K562 (cell line): ENCODE results near the gene PCDH9. TPM values are rescaled to one million over a fixed set of nuclear protein-coding genes. Genes with fewer than 3 reads are reported as not detected.
A peak's percentile ranks its signal among the peaks of the same experiment; 100 is the strongest.

Source experiments
- ATAC-seq: fragments of 200-7000 bp; cut with Tn5 transposase; 3 replicates; pipeline ENCODE4 v1.9.1; 2020; ENCODE audit warnings: moderate library complexity
- BruUV-seq: library from RNA; stranded (reverse); fragments of 400-500 nt; replicated peaks from 2 replicates; lab custom pipeline; 2021; lab: Mats Ljungman, UMichigan
- CTCF ChIA-PET: fragments of 300-600 bp; formaldehyde crosslinking; extraction: SDS; loops from one replicate; lab custom pipeline; 2021; ENCODE audit warnings: low intra/inter-chr PET ratio; lab: Yijun Ruan, JAX
- POLR2A ChIA-PET: fragments of 300-600, 350-650 bp; sonication (Branson Sonifier 250); formaldehyde crosslinking; extraction: SDS; loops from one replicate; lab custom pipeline; 2021; ENCODE audit warnings: antibody characterized with exemption, inconsistent platforms; lab: Yijun Ruan, JAX
- DNase-seq, 4 experiments: peaks; one replicate each; pipeline versions ENCODE4 v3.0.0 to v3.0.0-alpha.2; 2011 to 2018; ENCODE audit warnings: low spot score in 3 of 4, mixed read lengths in 3 of 4; ENCODE audit errors: extremely low read depth in 1 of 4
- FAIRE-seq: peaks from 2 replicates; lab custom pipeline; 2011; peaks lifted over from hg19 to GRCh38; lab: Jason Lieb, UNC
- H2AFZ ChIP-seq: 2 replicates; pipeline ENCODE4 v1.6.0; 2011; ENCODE audit warnings: low read depth, low read length, control low read depth, inconsistent platforms
- H3K27ac ChIP-seq: fragments of 200-600 bp; 3 replicates; pipeline ENCODE4 v1.8.0; 2011; ENCODE audit warnings: low read depth, mild to moderate bottlenecking, control low read depth, inconsistent platforms, low read length, moderate library complexity, mixed read lengths; ENCODE audit errors: extremely low read depth
- H3K27me3 ChIP-seq, 2 experiments: fragments of 300-600 bp in 1 of 2; 2 replicates in 1 of 2; 3 replicates in 1 of 2; pipeline versions ENCODE4 v1.6.0 to v1.8.0; 2011; ENCODE audit warnings: inconsistent platforms in 2 of 2, low read length in 2 of 2, mild to moderate bottlenecking in 1 of 2, mixed read lengths in 1 of 2, moderate library complexity in 1 of 2; ENCODE audit not compliant: control insufficient read depth in 2 of 2, insufficient read depth in 2 of 2
- H3K36me3 ChIP-seq: fragments of 300-600 bp; 3 replicates; pipeline ENCODE4 v1.8.0; 2011; ENCODE audit warnings: mild to moderate bottlenecking, low read length, inconsistent platforms; ENCODE audit not compliant: control insufficient read depth, insufficient read depth
- H3K4me1 ChIP-seq, 2 experiments: fragments of 200-600 bp in 1 of 2; replicated peaks in 1 of 2; 2 replicates in 1 of 2; 3 replicates in 1 of 2; pipeline versions ENCODE4 v1.5.1 to v1.8.0; 2011; ENCODE audit warnings: inconsistent platforms in 2 of 2, low read length in 2 of 2, mild to moderate bottlenecking in 1 of 2, mixed read lengths in 1 of 2, moderate library complexity in 1 of 2; ENCODE audit not compliant: control insufficient read depth in 2 of 2, insufficient read depth in 2 of 2
- H3K4me2 ChIP-seq: 2 replicates; pipeline ENCODE4 v1.6.1; 2011; ENCODE audit warnings: low read length, control low read depth, inconsistent platforms, mixed read lengths; ENCODE audit not compliant: insufficient read depth
- H3K4me3 ChIP-seq: fragments of 200-600 bp; sonication (generic), shearing (Covaris generic); 2 replicates; pipeline ENCODE4 v1.5.1; 2016; ENCODE audit warnings: control low read depth, inconsistent platforms
- H3K79me2 ChIP-seq: fragments of 200-600 bp; 3 replicates; pipeline ENCODE4 v1.8.0; 2011; ENCODE audit warnings: low read length, inconsistent platforms; ENCODE audit not compliant: control insufficient read depth, insufficient read depth
- H3K9ac ChIP-seq, 2 experiments: 2 replicates each; pipeline versions ENCODE4 v1.6.0 to v1.6.1; 2011; ENCODE audit warnings: low read depth in 2 of 2, low read length in 2 of 2, control low read depth in 1 of 2, inconsistent platforms in 1 of 2, mild to moderate bottlenecking in 1 of 2, mixed read lengths in 1 of 2; ENCODE audit not compliant: insufficient read depth in 1 of 2
- H3K9me1 ChIP-seq: one replicate; pipeline ENCODE4 v1.6.0; 2011; ENCODE audit warnings: inconsistent platforms, mild to moderate bottlenecking, low read length, moderate library complexity; ENCODE audit not compliant: control insufficient read depth, insufficient read depth
- H3K9me3 ChIP-seq: replicated peaks from 2 replicates; pipeline ENCODE4 v1.5.1; 2011; ENCODE audit warnings: low read depth, low read length, inconsistent platforms; ENCODE audit not compliant: control insufficient read depth, insufficient read depth
- H4K20me1 ChIP-seq: replicated peaks from 2 replicates; pipeline ENCODE4 v1.6.1; 2011; ENCODE audit warnings: low read length, inconsistent platforms, mixed read lengths; ENCODE audit not compliant: control insufficient read depth, insufficient read depth
- FOSL1 ChIP-seq: fragments of 200-800 bp; sonication (Bioruptor generic); conservative IDR thresholded peaks from 2 replicates; pipeline ENCODE4 v1.6.1; 2016; ENCODE audit warnings: missing genetic modification characterization, missing compliant biosample characterization
- JUND ChIP-seq, 2 experiments: IDR thresholded peaks; 2 replicates in 1 of 2; 3 replicates in 1 of 2; pipeline ENCODE4 v1.6.1; 2011; ENCODE audit warnings: borderline replicate concordance in 2 of 2, low read depth in 2 of 2, low read length in 2 of 2, improper control_type of control experiment in 1 of 2, missing biosample characterization in 1 of 2, missing genetic modification characterization in 1 of 2, missing genetic modification reagents in 1 of 2
- KDM2B ChIP-seq: fragments of 250-450 bp; sonication (Bioruptor Pico); IDR thresholded peaks from 2 replicates; pipeline ENCODE4 v1.8.0; 2021; ENCODE audit warnings: mild to moderate bottlenecking, moderate library complexity
- MAFF ChIP-seq: IDR thresholded peaks from 2 replicates; pipeline ENCODE4 v1.6.1; 2012; ENCODE audit warnings: low read length, improper control_type of control experiment
- MEF2A ChIP-seq: IDR thresholded peaks from 2 replicates; pipeline ENCODE4 v1.6.1; 2011; ENCODE audit warnings: low read depth, mild to moderate bottlenecking, low read length, moderate library complexity; ENCODE audit not compliant: control insufficient read depth
- NR2C1 ChIP-seq, 2 experiments: fragments of 450-650 bp; IDR thresholded peaks; 2 replicates each; pipeline ENCODE4 v1.6.1; 2017; ENCODE audit warnings: mild to moderate bottlenecking in 2 of 2, antibody characterized with exemption in 1 of 2, inconsistent platforms in 1 of 2, missing compliant biosample characterization in 1 of 2, missing genetic modification characterization in 1 of 2
- PHF8 ChIP-seq: fragments of 200-600 bp; sonication (generic); IDR thresholded peaks from 2 replicates; pipeline ENCODE4 v1.6.1; 2012; ENCODE audit warnings: mixed run types, mild to moderate bottlenecking, inconsistent platforms, low read length, moderate library complexity, borderline replicate concordance
- SMARCA4 ChIP-seq: fragments of 450-650 bp; IDR thresholded peaks from 2 replicates; pipeline ENCODE4 v1.6.1; 2016
- ZNF311 ChIP-seq: fragments of 250-450 bp; sonication (Bioruptor Pico); IDR thresholded peaks from 2 replicates; pipeline ENCODE4 v1.4.0; 2020; ENCODE audit warnings: mild to moderate bottlenecking, moderate library complexity
- ZNF316 ChIP-seq: fragments of 450-650 bp; IDR thresholded peaks from 2 replicates; pipeline ENCODE4 v1.6.1; 2016
- ZNF695 ChIP-seq: fragments of 450-650 bp; formaldehyde crosslinking; IDR thresholded peaks from 2 replicates; pipeline ENCODE4 v1.4.0; 2020; ENCODE audit warnings: mild to moderate bottlenecking, moderate library complexity
- WGBS: fragments of 100-300 bp; shearing (Covaris generic); methylation state at CpG from one replicate; pipeline ENCODE4 v1.1.6; 2016; ENCODE audit warnings: low coverage, mixed read lengths; ENCODE audit not compliant: insufficient coverage; ENCODE audit errors: missing lambda C conversion rate; 5-methylcytosine and 5-hydroxymethylcytosine counted together
- in situ Hi-C: fragments of 300-500 bp; cut with MboI; formaldehyde crosslinking; loops from 4 replicates; pipeline ENCODE4 v1.15.0; 2018; ENCODE audit warnings: inconsistent platforms, mixed read lengths
- intact Hi-C: fragments of 100-400 bp; cut with micrococcal nuclease; formaldehyde crosslinking; loops from 2 replicates; pipeline ENCODE4 v1.14.2; 2022
- polyA plus RNA-seq, 8 experiments: library from polyadenylated mRNA; depleted of rRNA in 4 of 8; stranded (reverse) in 5 of 8; unstranded in 3 of 8; fragments of >200 nt; fragmentation: Nextera tagmentation in 2 of 8; fragmentation: Illumina TruSeq in 1 of 8; extraction: Ambion mirVana in 2 of 8; extraction: Trizol in 1 of 8; gene quantifications; 2 replicates each; pipeline versions ENCODE4 v1.2.1 to v1.2.3, GENCODE V29; 2011 to 2014; ENCODE audit warnings: inconsistent platforms in 1 of 8, missing spikeins in 1 of 8
- total RNA-seq, 7 experiments: library from RNA; depleted of rRNA in 6 of 7; stranded (reverse); fragments of >200 nt in 6 of 7; fragmentation: Illumina TruSeq in 2 of 7; extraction: Trizol in 2 of 7; gene quantifications; 2 replicates each; pipeline versions ENCODE4 v1.2.1 to v1.2.3, GENCODE V29; 2011 to 2021; ENCODE audit warnings: low replicate concordance in 1 of 7
- TF ChIP-seq, protein P1 (sequence below): fragments of 250-450 bp; sonication (Bioruptor Pico); IDR thresholded peaks from 2 replicates; pipeline ENCODE4 v1.4.0; 2020
- TF ChIP-seq, protein P2 (sequence below), 2 experiments: fragments of 450-650 bp in 1 of 2; sonication (generic) in 1 of 2; formaldehyde crosslinking in 1 of 2; IDR thresholded peaks in 1 of 2; conservative IDR thresholded peaks in 1 of 2; 2 replicates each; pipeline versions ENCODE4 v1.6.1 to v1.8.1; 2016 to 2023; ENCODE audit warnings: mild to moderate bottlenecking in 2 of 2, moderate library complexity in 2 of 2, inconsistent platforms in 1 of 2, missing genetic modification reagents in 1 of 2
- TF ChIP-seq, protein P3 (sequence below): fragments of 200-800 bp; sonication (Bioruptor generic); IDR thresholded peaks from 2 replicates; pipeline ENCODE4 v1.6.1; 2017; ENCODE audit warnings: missing genetic modification characterization, missing compliant biosample characterization

Gene PCDH9
- total and polyA plus RNA-seq, 9 of the 15 experiments (the other 6 are each of a cell fraction or from before 2014, with no cell fraction given) = 1.1 to 6.7 (median 4.9) TPM

- Histone ChIP-seq H3K9ac (peak overlapping the region in 1 of 2 experiments; percentile 34; a peak in 2 of 4 replicates), H3K27ac (peak overlapping the region; percentile 69), H3K36me3 (no peaks in the 10 kb centered on the region), H3K9me3 (no peaks in the 10 kb centered on the region), H3K4me1 (no peaks in the 10 kb centered on the region; a peak in 1 of 5 replicates), H3K79me2 (no peaks in the 10 kb centered on the region), H3K27me3 (no peaks in the 10 kb centered on the region), H4K20me1 (no peaks in the 10 kb centered on the region), H3K4me2 (peak overlapping the region; percentile 25; the same call in 1 of the 2 replicates), H2AFZ (peak overlapping the region; percentile 17; the same call in 1 of the 2 replicates), H3K4me3 (no peak overlapping the region), H3K9me1 (no peaks in the 10 kb centered on the region)
- no TSS peak for BruUV-seq
- peak; percentile 72 for FAIRE-seq
- DNase-seq = peak; percentile 12 to 57 (median 18)
- peak; percentile 85 for ATAC-seq
- WGBS = 18% methylated on average over 4 of the region's 7 CpGs
- in situ Hi-C loops = no loop called here
- CTCF ChIA-PET = no interaction called here
- intact Hi-C loops = no loop called here
- POLR2A ChIA-PET = no interaction called here
- TF ChIP-seq, protein P1, sequence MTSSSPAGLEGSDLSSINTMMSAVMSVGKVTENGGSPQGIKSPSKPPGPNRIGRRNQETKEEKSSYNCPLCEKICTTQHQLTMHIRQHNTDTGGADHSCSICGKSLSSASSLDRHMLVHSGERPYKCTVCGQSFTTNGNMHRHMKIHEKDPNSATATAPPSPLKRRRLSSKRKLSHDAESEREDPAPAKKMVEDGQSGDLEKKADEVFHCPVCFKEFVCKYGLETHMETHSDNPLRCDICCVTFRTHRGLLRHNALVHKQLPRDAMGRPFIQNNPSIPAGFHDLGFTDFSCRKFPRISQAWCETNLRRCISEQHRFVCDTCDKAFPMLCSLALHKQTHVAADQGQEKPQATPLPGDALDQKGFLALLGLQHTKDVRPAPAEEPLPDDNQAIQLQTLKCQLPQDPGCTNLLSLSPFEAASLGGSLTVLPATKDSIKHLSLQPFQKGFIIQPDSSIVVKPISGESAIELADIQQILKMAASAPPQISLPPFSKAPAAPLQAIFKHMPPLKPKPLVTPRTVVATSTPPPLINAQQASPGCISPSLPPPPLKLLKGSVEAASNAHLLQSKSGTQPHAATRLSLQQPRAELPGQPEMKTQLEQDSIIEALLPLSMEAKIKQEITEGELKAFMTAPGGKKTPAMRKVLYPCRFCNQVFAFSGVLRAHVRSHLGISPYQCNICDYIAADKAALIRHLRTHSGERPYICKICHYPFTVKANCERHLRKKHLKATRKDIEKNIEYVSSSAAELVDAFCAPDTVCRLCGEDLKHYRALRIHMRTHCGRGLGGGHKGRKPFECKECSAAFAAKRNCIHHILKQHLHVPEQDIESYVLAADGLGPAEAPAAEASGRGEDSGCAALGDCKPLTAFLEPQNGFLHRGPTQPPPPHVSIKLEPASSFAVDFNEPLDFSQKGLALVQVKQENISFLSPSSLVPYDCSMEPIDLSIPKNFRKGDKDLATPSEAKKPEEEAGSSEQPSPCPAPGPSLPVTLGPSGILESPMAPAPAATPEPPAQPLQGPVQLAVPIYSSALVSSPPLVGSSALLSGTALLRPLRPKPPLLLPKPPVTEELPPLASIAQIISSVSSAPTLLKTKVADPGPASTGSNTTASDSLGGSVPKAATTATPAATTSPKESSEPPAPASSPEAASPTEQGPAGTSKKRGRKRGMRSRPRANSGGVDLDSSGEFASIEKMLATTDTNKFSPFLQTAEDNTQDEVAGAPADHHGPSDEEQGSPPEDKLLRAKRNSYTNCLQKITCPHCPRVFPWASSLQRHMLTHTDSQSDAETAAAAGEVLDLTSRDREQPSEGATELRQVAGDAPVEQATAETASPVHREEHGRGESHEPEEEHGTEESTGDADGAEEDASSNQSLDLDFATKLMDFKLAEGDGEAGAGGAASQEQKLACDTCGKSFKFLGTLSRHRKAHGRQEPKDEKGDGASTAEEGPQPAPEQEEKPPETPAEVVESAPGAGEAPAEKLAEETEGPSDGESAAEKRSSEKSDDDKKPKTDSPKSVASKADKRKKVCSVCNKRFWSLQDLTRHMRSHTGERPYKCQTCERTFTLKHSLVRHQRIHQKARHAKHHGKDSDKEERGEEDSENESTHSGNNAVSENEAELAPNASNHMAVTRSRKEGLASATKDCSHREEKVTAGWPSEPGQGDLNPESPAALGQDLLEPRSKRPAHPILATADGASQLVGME (CRISPR knock-in tag) = no peak
- TF ChIP-seq SMARCA4 (peak; percentile 55), PHF8 (no peak), NR2C1 (IDR thresholded peaks at IDR 0.05) (no peak), NR2C1 (tag; IDR thresholded peaks at IDR 0.05) (0 out of 2 replicates have a peak, but pooled peaks have one; percentile 12), ZNF695 (CRISPR knock-in tag) (no peak), ZNF311 (CRISPR knock-in tag) (no peak), KDM2B (CRISPR knock-in tag) (no peak), ZNF316 (peak; percentile 97), MAFF (peak; percentile 75), MEF2A (no peak), FOSL1 (peak; percentile 90), JUND (IDR thresholded peaks at IDR 0.05; ENCODE audit: borderline replicate concordance, low read depth, low read length) (peak; percentile 38; the same call in 1 of the 2 replicates), JUND (tag; IDR thresholded peaks at IDR 0.05; ENCODE audit: borderline replicate concordance, low read depth, low read length) (peak; percentile 36; the same call in 1 of the 3 replicates)
- TF ChIP-seq, protein P2, sequence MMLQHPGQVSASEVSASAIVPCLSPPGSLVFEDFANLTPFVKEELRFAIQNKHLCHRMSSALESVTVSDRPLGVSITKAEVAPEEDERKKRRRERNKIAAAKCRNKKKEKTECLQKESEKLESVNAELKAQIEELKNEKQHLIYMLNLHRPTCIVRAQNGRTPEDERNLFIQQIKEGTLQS (IDR thresholded peaks at IDR 0.05) = peak; percentile 42
- TF ChIP-seq, protein P2 (CRISPR knock-in tag; conservative IDR thresholded peaks at IDR 0.05) = no peak
- TF ChIP-seq, protein P3, sequence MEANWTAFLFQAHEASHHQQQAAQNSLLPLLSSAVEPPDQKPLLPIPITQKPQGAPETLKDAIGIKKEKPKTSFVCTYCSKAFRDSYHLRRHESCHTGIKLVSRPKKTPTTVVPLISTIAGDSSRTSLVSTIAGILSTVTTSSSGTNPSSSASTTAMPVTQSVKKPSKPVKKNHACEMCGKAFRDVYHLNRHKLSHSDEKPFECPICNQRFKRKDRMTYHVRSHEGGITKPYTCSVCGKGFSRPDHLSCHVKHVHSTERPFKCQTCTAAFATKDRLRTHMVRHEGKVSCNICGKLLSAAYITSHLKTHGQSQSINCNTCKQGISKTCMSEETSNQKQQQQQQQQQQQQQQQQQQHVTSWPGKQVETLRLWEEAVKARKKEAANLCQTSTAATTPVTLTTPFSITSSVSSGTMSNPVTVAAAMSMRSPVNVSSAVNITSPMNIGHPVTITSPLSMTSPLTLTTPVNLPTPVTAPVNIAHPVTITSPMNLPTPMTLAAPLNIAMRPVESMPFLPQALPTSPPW = peak; percentile 52; the same call in 1 of the 2 replicates
Measured at GRCh38 chr13:66933994-66934393, 296.1 kb downstream of the PCDH9 start.
